Measurements from ENCODE around the gene PDE4C.
"Not testable (repeated sequence)": the region's sequence is repeated elsewhere in the genome, so short reads cannot be mapped to it uniquely, and the experiment has no call there.

PDE4C gene

DNA sequence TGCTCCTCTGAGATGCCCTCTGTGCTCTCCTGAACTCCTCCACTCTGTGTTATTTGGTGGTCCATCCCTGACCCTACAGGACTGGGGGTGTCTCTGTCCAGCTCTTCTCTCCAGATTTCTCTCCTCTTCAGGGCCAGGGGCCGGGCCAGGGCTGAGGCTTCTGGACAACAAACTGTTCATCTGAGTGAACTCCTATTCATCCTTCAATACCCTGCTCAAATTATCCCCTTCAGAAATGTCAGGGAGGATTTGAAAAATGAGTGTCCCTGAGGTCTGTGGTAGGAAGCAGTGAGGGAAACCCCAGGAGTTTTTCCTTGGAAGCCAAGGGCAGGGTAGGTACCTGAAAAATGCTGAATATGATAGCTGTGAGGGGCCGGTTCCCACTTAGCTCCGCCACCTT is 7.6 kb downstream of the PDE4C start:
- Mint-ChIP-seq H3K9me3 (no peaks in the 10 kb centered on the region), H3K4me3 (no peak overlapping the region), H3K36me3 (no peaks in the 10 kb centered on the region), H3K4me1 (no peaks in the 10 kb centered on the region), H3K27me3 (peaks cover 8% of the 10 kb centered on the region), H3K27ac (peak overlapping the region; percentile 21)

DNA sequence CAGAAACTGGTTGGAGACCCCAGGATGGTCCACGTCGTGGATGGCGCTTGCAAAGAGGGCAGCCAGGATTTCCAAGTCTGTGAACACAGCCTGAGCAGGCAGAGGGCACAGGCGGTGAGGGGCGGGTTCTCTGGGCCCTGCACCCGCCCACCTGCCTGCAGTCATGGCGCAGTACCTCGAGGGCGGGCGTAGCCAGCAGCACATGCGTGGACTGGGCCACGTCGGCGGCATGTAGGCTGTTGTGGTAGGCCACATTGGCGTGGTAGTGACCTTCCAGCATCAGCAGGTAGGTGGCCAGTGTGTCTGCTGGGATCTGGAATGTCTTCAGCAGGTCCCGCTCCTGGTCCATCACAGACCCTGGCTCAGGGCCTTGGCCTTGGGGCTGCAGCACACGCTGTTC is 8.1 kb downstream of the PDE4C start:
- Mint-ChIP-seq H3K9me3 (no peaks in the 10 kb centered on the region), H3K4me3 (no peak overlapping the region)

DNA sequence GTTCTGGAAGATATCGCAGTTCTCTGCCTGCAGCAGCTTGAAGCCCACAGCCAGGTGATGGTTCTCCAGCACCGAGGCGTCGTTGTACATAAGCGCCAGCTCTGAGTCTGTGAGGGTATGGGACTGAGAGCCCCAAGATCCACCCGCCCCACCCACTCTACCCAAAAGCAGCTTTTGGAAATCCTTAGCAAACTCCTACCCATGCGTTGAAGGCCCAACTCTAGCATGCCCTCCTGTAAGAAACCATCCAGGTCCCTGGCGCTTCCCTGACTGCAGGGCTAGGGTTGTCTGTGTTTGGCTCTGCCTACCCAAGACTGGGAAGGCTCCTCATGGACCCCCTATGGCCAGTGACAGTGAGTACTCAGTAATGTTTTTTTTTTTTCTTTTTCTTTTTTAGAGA is 9.4 kb downstream of the PDE4C start:
- H3K27me3 Mint-ChIP-seq, result peaks cover 2% of the 10 kb centered on the region
- no peaks in the 10 kb centered on the region for H3K36me3 Mint-ChIP-seq
- H3K4me1 Mint-ChIP-seq, result no peaks in the 10 kb centered on the region
- no peak overlapping the region for H3K4me3 Mint-ChIP-seq
- H3K9me3 Mint-ChIP-seq, result no peaks in the 10 kb centered on the region
- no peak overlapping the region for H3K27ac Mint-ChIP-seq

More for the DNA sequence above, 8.1 kb downstream of the PDE4C start:
- H3K4me1 Mint-ChIP-seq, result no peaks in the 10 kb centered on the region
- H3K27me3 Mint-ChIP-seq, result peaks cover 6% of the 10 kb centered on the region
- H3K27ac Mint-ChIP-seq, result no peak overlapping the region
- no peaks in the 10 kb centered on the region for H3K36me3 Mint-ChIP-seq

DNA sequence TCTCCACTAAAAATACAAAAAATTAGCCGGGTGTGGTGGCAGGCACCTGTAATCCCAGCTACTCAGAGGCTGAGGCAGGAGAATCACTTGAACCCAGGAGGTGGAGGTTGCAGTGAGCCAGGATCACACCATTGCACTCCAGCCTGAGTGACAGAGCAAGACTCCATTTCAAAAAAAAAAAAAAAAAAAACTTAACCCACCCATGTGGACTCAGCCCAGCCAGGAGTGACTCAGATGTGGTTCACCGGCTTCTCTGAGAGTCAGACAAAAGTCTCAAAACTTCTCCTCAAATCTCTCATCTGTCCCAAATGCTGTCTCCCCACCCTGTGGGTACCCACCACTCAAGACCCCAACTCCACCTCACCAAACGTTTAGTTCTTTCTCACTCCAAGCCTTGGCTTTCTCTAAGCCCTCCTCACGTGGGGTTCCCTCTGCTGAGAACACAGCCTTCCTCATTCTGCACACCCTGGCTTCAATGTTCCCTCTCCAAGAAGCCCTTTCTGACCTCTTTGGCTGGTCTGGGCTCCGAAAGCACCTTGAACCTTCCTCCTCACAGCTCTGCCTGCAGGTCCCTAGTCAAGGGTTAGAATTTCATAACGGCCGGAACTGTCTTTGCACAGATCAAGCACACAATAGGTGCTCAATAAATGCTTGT is 11.3 kb downstream of the PDE4C start:
- H3K27ac Mint-ChIP-seq, result no peak overlapping the region
- no peaks in the 10 kb centered on the region for H3K4me1 Mint-ChIP-seq
- H3K27me3 Mint-ChIP-seq, result no peaks in the 10 kb centered on the region
- H3K4me3 Mint-ChIP-seq, result no peak overlapping the region
- no peaks in the 10 kb centered on the region for H3K9me3 Mint-ChIP-seq
- H3K36me3 Mint-ChIP-seq, result no peaks in the 10 kb centered on the region

DNA sequence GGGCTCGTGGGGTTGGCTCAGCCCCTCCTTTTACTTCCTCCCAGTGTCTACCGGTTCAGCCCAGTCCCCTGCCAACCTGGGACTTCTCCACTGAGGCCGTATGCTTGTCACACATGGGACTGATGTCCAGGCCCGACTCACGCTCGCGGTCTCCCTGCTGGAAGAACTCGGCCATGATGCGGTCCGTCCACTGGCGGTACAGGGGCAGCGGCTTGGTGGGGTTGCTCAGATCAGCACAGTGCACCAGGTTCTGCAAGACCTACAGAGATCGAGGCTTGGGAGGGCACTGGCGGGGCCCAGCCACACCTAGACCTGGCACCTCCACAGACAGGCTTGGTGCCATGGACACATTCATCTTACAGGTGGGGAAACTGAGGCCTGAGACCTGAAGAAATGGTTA is 14.6 kb downstream of the PDE4C start:
- Mint-ChIP-seq H3K4me1 (no peaks in the 10 kb centered on the region), H3K27me3 (peaks cover 1% of the 10 kb centered on the region), H3K4me3 (no peak overlapping the region), H3K36me3 (no peaks in the 10 kb centered on the region), H3K27ac (no peak overlapping the region), H3K9me3 (no peaks in the 10 kb centered on the region)

DNA sequence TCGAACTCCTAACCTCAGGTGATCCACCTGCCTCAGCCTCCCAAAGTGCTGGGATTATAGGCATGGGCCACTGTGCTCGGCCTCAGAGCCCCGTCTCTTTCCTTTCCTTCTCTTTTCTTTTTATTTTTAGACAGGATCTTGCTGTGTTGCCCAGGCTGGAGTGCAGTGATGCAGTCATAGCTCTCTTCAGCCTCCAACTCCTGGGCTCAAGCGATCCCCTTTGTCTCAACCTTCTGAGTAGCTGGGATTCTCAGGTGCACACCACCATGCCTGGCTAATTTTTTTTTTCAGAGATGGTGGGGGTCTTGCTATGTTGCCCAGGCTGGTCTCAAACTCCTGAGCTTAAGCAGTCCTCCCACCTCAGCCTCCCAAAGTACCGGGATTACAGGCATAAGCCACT is 16.3 kb downstream of the PDE4C start:
- H3K27me3 Mint-ChIP-seq, H3K4me1 Mint-ChIP-seq, H3K4me3 Mint-ChIP-seq: not testable (repeated sequence)

DNA sequence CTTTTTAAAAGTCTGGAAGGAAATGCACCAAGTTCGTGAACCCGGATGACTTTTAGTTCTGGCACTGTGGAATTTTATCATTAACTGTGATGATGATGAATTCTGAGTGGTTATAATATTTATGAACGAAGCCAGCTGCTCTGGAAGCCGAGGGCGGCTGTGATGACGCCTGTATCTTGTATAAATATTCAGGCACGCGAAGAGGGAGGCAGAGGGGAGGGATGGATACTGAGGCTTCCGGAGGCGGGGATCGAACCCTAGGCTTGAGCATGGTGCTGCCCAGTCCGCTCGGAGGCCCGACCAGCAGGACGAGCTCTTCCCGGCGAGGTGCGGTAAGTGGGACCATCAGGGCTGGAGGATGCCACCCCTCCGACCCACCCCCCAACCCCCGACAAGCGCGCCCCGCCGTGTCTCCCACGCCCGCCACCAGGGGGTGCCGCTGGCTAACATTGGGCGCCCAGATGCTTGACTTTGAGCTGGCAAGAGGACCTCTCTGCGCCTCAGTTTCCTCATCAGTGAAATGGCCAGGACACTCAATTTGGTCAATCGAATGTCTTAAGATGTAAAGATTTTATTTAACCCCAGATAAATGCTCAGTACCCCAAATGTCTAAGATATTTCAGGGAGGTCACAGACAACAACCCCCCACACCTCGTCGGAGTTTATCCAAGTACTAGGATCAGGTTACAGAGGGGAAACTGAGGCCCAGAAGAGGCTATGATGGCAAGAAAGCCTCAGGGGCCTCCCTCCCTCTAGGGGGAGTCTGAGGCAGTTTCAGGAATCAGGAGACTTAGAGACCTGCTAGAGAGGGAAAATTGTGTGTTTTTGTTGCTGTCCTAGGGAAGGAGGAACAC is 17.9 kb downstream of the PDE4C start:
- Mint-ChIP-seq H3K4me1 (peaks cover 5% of the 10 kb centered on the region), H3K36me3 (no peaks in the 10 kb centered on the region), H3K4me3 (no peak overlapping the region), H3K27ac (no peak overlapping the region), H3K9me3 (no peaks in the 10 kb centered on the region), H3K27me3 (peaks cover 1% of the 10 kb centered on the region)

More for the DNA sequence above, 16.3 kb downstream of the PDE4C start:
- not testable (repeated sequence) for H3K27ac Mint-ChIP-seq, H3K36me3 Mint-ChIP-seq, H3K9me3 Mint-ChIP-seq

DNA sequence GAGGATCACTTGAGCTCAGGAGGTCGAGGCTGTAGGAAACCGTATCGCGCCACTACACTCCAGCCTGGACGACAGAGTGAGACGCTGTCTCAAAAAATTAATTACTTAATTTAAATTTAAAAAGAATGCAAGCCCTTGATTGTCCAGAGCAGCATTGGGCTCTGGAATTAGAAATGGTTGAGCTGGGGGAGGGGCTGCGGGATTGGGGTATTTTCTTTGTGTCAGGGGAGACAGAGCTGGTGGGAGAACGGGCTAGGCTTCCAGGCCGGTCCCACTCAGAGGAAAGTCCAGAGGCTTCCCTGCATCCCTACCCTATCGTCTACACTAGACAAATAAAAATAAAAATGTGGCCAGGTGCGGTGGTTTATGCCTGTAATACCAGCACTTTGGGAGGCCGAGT is 20.2 kb downstream of the PDE4C start:
- H3K27ac Mint-ChIP-seq, result no peak overlapping the region
- H3K4me3 Mint-ChIP-seq, result no peak overlapping the region
- peaks cover 1% of the 10 kb centered on the region for H3K27me3 Mint-ChIP-seq
- H3K36me3 Mint-ChIP-seq, result no peaks in the 10 kb centered on the region
- H3K9me3 Mint-ChIP-seq, result no peaks in the 10 kb centered on the region
- H3K4me1 Mint-ChIP-seq, result peaks cover 22% of the 10 kb centered on the region

DNA sequence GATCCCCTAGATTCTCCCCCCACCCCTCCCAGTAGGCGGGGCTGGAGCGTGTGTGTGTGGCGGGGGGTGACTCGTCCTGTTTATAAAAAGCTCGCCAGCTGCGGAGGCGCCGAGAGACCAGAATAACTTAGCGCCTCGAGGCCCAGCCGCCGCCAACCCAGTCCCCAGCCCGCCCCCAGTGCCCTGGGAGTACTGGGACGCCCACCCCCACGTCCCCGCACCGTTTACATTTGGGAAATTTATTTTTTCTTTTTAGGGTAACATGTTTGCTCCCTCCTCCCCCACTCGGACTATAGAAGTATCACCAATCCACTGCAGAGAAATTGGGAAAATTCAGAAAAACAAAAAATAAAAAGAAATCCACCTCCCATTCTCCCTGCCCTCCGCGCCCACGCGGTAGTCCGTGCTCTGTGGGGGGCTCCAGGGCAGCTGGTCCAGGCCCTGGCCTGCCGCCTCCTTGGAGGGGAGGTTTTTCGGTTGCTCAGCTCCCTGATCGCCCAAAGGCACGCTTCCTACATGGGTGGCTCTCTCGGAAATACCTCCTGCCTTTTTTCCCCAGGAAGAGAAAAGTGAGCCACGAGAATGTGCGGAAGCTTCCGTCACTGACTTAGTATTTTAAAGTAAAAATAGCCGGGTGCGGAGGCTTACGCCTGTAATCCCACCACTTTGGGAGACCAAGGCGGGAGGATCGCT is 20.9 kb downstream of the PDE4C start:
- Mint-ChIP-seq H3K4me3 (peak overlapping the region; percentile 96), H3K36me3 (no peaks in the 10 kb centered on the region), H3K27me3 (peaks cover 1% of the 10 kb centered on the region), H3K4me1 (peaks cover 22% of the 10 kb centered on the region), H3K9me3 (no peaks in the 10 kb centered on the region), H3K27ac (no peak overlapping the region)

DNA sequence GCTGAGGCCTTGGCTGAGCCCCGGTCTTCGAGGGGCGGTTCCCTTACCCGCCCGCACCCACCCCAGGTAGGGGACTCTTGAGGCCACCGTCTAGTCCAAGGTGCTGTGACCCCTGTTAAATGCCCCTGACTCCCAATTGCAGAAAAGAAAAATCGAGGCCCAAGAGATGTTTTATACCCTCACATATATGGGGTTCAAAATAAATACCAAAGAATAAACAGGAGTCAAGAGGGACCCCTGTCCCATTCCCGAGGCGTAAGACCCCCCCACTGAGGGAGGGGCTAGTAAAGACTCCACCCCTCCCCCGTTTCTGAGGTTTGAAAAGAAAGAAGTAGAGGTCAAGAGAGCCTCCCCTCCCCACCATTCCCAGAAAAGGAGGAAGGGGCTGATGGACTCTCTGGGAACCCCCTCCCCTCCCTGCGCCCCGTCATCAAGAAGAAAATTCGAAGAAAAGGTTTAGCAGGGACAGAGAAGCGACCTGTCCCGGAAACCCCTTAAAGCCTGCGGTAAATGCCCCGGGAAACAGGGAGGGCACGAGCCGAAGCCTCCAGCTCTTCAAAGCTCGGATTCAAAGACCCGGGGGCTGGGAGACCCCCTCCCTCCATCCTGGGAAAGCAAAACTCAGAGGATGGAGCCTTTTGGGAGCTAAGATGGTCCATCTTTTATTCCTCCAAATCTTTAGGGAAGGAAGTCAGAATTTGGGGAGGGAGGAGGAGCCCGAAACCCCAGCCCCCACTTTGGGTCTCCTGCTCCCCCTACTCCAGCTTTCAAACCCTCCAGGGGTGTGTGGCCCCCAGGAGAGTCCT is 21.6 kb downstream of the PDE4C start:
- Mint-ChIP-seq H3K4me3 (peak overlapping the region; percentile 96), H3K36me3 (no peaks in the 10 kb centered on the region), H3K4me1 (peaks cover 22% of the 10 kb centered on the region), H3K27me3 (peaks cover 1% of the 10 kb centered on the region), H3K27ac (peak overlapping the region; percentile 94), H3K9me3 (no peaks in the 10 kb centered on the region)

DNA sequence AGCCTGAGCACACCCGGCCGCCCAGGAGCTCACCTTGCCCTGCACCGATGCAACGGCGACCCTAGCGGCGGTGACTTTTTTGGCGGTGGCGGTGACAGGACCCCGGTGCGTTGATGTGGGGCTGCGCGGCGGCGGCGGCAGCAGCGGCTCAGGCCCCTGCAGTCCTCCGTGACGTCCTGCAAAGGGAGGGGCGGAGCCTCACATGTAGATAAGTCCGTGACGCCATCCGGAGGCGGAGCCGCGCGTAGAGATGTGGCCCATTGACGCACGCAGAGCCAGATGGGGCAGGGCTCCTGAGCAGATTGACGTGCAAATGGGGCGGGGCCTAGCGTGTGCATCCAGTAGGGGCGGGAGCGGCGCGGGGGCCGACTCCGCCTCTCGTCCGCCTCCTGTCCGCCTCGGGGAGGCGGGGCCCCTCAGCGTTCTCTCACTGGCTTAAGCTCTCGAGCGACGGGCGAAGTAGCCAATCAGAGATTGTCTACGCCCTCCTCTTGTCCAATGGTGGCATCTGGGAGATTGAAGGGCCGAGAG is 22.3 kb downstream of the PDE4C start, which contains the start of gene RAB3A:
RAB3A (minus strand) TSS at position 180 of the 531 bp plus-strand sequence. CDS start 1,302 bp downstream, outside the sequence.
- Mint-ChIP-seq H3K36me3 (no peaks in the 10 kb centered on the region), H3K9me3 (no peaks in the 10 kb centered on the region), H3K4me3 (peak within 1 kb of the TSS; percentile 96), H3K4me1 (peaks cover 22% of the 10 kb centered on the region), H3K27me3 (peaks cover 1% of the 10 kb centered on the region), H3K27ac (peak within 1 kb of the TSS; percentile 94)

DNA sequence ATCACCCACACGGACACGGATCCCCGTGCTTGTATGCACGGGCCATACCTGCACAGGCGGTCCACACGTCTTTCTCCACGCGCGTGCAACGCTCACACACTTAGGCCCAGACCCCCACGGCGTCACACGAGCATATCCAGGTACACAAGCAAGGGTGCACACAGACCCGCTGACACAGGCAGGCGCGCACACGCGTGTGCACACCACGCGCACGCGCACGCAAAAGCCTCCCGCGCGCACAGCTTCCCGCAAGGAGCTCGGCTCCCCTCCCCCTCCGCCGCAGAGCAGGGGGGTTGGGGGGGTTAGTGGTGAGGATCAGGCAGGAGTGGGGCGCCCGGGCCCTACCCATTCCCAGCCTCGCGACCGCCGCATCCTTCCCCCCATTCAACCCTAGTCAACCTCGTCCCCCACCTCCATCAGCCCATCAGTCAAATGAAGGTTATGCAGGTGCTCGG is 22.8 kb downstream of the PDE4C start:
- Mint-ChIP-seq H3K4me1 (peaks cover 22% of the 10 kb centered on the region), H3K27me3 (no peaks in the 10 kb centered on the region), H3K36me3 (no peaks in the 10 kb centered on the region), H3K9me3 (no peaks in the 10 kb centered on the region), H3K4me3 (peak overlapping the region; percentile 96), H3K27ac (peak overlapping the region; percentile 17)

DNA sequence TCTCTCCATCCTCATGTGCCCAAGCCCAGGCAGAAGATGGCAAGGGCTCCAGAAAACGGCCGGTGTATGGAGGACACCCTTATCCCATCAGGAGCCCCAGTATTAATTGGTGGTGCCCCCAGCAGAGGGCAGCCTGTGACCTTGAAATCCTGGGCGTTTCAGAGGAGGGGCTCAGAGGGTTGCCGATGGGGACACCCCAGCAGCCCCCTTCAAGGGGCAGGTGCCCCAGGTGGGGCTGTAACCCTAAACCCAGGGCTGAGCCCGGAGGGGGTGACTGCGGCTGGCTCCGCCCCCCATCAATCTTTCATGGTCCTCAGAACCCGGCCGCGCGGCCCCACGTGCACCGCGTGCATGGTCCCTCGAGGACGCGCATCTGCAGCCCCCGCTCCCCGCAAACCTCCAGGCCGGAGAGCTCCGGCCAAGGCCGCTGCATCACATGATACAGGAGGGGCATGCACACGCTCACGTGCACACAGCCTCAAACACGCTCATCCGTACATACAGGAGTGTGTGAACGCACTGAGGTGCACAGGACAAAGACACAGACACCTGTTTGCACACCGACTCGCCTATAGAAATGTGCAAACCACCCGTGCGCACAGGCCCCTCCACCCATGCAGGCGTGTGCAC is 23.3 kb downstream of the PDE4C start:
- Mint-ChIP-seq H3K4me3 (peak overlapping the region; percentile 96), H3K27me3 (no peaks in the 10 kb centered on the region), H3K9me3 (no peaks in the 10 kb centered on the region), H3K4me1 (peaks cover 22% of the 10 kb centered on the region), H3K36me3 (no peaks in the 10 kb centered on the region), H3K27ac (peak overlapping the region; percentile 17)

DNA sequence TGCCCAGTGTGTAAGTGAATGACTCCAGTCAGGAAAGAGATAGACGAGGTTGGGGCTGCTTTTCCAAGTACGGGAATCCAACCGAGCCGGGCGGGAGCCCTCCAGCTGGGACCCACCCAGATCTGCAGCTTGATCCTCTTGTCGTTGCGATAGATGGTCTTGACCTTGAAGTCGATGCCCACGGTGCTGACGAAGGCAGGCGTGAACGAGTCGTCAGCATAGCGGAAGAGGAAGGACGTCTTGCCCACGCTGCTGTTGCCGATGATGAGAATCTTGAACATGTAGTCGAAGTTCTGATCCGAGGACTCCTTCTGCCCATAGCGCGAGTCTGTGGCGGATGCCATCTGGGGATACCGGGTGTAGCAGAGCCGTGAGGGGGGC is 23.9 kb downstream of the PDE4C start:
- no peaks in the 10 kb centered on the region for H3K36me3 Mint-ChIP-seq

More for the DNA sequence above, 23.9 kb downstream of the PDE4C start:
- peaks cover 22% of the 10 kb centered on the region for H3K4me1 Mint-ChIP-seq
- H3K27ac Mint-ChIP-seq, result no peak overlapping the region
- H3K9me3 Mint-ChIP-seq, result no peaks in the 10 kb centered on the region
- H3K27me3 Mint-ChIP-seq, result no peaks in the 10 kb centered on the region
- peak overlapping the region; percentile 73 for H3K4me3 Mint-ChIP-seq

Data from activated naive CD4-positive, alpha-beta T cell treated with anti-CD3 and anti-CD28 coated beads, Interleukin-2, amount 50 U/mL, for 24 hours (primary cell).